ENCODE results near the gene LKAAEAR1. TPM values are rescaled to one million over a fixed set of nuclear protein-coding genes. Genes with fewer than 3 reads are reported as not detected.
A peak's percentile ranks its signal among the peaks of the same experiment; 100 is the strongest.

The LKAAEAR1 gene
- total and polyA plus RNA-seq, 9 of the 15 experiments (the other 6 are each of a cell fraction or from before 2014, with no cell fraction given), result not detected

GRCh38 chr20:64053841-64054661 is 30.1 kb downstream of the LKAAEAR1 start:
- H3K36me3 ChIP-seq (ENCODE audit: control insufficient read depth, insufficient read depth, low read length), result no peaks in the 10 kb centered on the region
- CTCF ChIA-PET (ENCODE audit: low intra/inter-chr PET ratio), result interaction anchor here (1.1 kb wide), 1 partner anchor 16 kb away, joined by 3 read pairs; no protein-coding TSS in a partner anchor
- in situ Hi-C loops (cut with MboI), result no loop called here
- no peaks in the 10 kb centered on the region for H3K9me1 ChIP-seq (ENCODE audit: control insufficient read depth, insufficient read depth, low read length)
- H3K9me3 ChIP-seq (replicated peaks; ENCODE audit: control insufficient read depth, insufficient read depth, low read depth, low read length), result no peaks in the 10 kb centered on the region
- no peaks in the 10 kb centered on the region for H4K20me1 ChIP-seq (replicated peaks; ENCODE audit: control insufficient read depth, insufficient read depth, low read length)
- peak; percentile 60 to 68 (median 62) for DNase-seq (ENCODE audit: extremely low read depth in 1 of 4, low spot score in 3 of 4)
- peak; percentile 69 for FAIRE-seq
- peak overlapping the region; percentile 40 for H3K4me2 ChIP-seq (ENCODE audit: insufficient read depth, low read length)
- POLR2A ChIA-PET, result interaction anchor here (0.7 to 1.7 kb wide), 8 partner anchors 9 to 220 kb away, joined by 3 to 10 read pairs (median 4); partner anchors contain the start of genes RGS19 and TCEA2
- H3K4me1 ChIP-seq (replicated peaks in 1 of 2; ENCODE audit: control insufficient read depth in 2 of 2, insufficient read depth in 2 of 2, low read length in 2 of 2), result peaks cover 29 to 87% of the 10 kb centered on the region in 2 experiments
- peak; percentile 59 for ATAC-seq
- H3K27ac ChIP-seq (ENCODE audit: extremely low read depth, low read depth, low read length), result peak overlapping the region; percentile 61
- no peaks in the 10 kb centered on the region for H3K79me2 ChIP-seq (ENCODE audit: control insufficient read depth, insufficient read depth, low read length)
- intact Hi-C loops (cut with micrococcal nuclease), result loop anchor here (2.0 to 5.0 kb wide), 2 partner anchors 15 to 77 kb away; partner anchors contain the start of gene SAMD10
- H3K4me3 ChIP-seq, result no peak overlapping the region
- H3K9ac ChIP-seq (ENCODE audit: insufficient read depth in 1 of 2, low read depth in 2 of 2, low read length in 2 of 2), result peak overlapping the region; percentile 42 to 90; a peak in 3 of 4 replicates
- peak overlapping the region; percentile 84 for H2AFZ ChIP-seq (ENCODE audit: low read depth, low read length)
- no TSS peak for BruUV-seq (replicated peaks)
- WGBS (ENCODE audit: insufficient coverage, low coverage, missing lambda C conversion rate), result 22% methylated on average over 14 of the region's 17 CpGs
- H3K27me3 ChIP-seq (ENCODE audit: control insufficient read depth in 2 of 2, insufficient read depth in 2 of 2, low read length in 2 of 2), result no peaks in the 10 kb centered on the region
- 0 out of 2 replicates have a peak, but pooled peaks have one; percentile 54 for TF ChIP-seq ZBTB7A (IDR thresholded peaks at IDR 0.05; ENCODE audit: borderline replicate concordance, control insufficient read depth, low read depth, low read length)
- no peak for TF ChIP-seq POU5F1 (IDR thresholded peaks at IDR 0.05; ENCODE audit: borderline replicate concordance, low read depth, low read length, partially characterized antibody)
- TF ChIP-seq ZFX (CRISPR knock-in tag; IDR thresholded peaks at IDR 0.05), result peak; percentile 42
- 0 out of 2 replicates have a peak, but pooled peaks have one; percentile 2 for TF ChIP-seq CREM (IDR thresholded peaks at IDR 0.05; ENCODE audit: low read depth)
- TF ChIP-seq MAX (CRISPR knock-in tag; IDR thresholded peaks at IDR 0.05), result peak; percentile 30; the same call in 1 of the 2 replicates
- TF ChIP-seq YY1 (IDR thresholded peaks at IDR 0.05; ENCODE audit: borderline replicate concordance in 1 of 3, control insufficient read depth in 1 of 3, extremely low read depth in 1 of 3, insufficient read depth in 3 of 3, insufficient read length in 1 of 3, insufficient replicate concordance in 2 of 3, low read depth in 1 of 3, low read length in 2 of 3), result peak in 1 of 3 experiments; percentile 11
- peak; percentile 48; the same call in 1 of the 2 replicates for TF ChIP-seq POLR2G (IDR thresholded peaks at IDR 0.05; ENCODE audit: low read depth, low read length)
- TF ChIP-seq, protein P1, sequence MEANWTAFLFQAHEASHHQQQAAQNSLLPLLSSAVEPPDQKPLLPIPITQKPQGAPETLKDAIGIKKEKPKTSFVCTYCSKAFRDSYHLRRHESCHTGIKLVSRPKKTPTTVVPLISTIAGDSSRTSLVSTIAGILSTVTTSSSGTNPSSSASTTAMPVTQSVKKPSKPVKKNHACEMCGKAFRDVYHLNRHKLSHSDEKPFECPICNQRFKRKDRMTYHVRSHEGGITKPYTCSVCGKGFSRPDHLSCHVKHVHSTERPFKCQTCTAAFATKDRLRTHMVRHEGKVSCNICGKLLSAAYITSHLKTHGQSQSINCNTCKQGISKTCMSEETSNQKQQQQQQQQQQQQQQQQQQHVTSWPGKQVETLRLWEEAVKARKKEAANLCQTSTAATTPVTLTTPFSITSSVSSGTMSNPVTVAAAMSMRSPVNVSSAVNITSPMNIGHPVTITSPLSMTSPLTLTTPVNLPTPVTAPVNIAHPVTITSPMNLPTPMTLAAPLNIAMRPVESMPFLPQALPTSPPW (CRISPR knock-in tag; IDR thresholded peaks at IDR 0.05), result peak; percentile 34; the same call in 1 of the 2 replicates
- TF ChIP-seq SRSF1 (IDR thresholded peaks at IDR 0.05; ENCODE audit: low read depth, low read length), result no peak
- peak; percentile 30; the same call in 1 of the 2 replicates for TF ChIP-seq ZNF589 (CRISPR knock-in tag; IDR thresholded peaks at IDR 0.05; ENCODE audit: low read depth)
- no peak for TF ChIP-seq RB1 (IDR thresholded peaks at IDR 0.05; ENCODE audit: low read depth)
- TF ChIP-seq CTCF (IDR thresholded peaks at IDR 0.05 in 2 of 3, conservative IDR thresholded peaks at IDR 0.05 in 1 of 3; ENCODE audit: insufficient read depth in 2 of 3, low read depth in 1 of 3, low read length in 3 of 3), result peak; percentile 34 to 53 (median 45); a peak in 4 of 6 replicates
- TF ChIP-seq CEBPB (tag; IDR thresholded peaks at IDR 0.05), result no peak
- TF ChIP-seq PHF8 (IDR thresholded peaks at IDR 0.05; ENCODE audit: borderline replicate concordance, low read length), result peak; percentile 39; the same call in 1 of the 2 replicates

Data from K562 (cell line).